ENCODE measurements around the gene SND1.

DNA sequence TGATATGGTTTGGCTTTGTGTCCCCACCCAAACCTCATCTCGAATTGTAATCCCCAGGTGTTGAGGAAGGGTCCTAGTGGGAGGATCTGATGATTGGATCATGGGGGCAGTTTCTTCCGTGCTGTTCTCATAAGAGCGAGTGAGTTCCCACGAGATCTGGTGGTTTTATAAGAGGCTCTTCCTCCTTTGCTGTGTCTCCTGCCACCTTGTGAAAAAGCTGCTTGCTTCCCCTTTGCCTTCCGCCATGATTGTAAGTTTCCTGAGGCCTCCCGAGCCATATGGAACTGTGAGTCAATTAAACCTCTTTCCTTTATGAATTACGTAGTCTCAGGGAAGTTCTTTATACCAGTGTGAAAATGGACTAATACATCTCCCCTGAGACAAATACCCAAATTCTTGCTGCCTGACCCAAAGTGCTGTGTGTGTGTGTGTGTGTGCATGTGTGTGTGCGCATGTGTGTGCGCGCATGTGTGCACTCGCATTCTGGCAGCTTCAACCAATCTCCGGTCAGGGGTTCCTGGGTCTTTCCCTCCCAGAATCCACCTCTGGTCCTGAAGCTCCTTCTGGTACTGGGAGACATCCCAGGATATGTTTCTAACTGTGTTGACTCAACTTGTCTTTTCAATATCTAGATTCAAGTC is 477.4 kb downstream of the SND1 start:
- TF ChIP-seq EP300 (IDR thresholded peaks at IDR 0.05) = no peak
- TF ChIP-seq POLR2A (IDR thresholded peaks at IDR 0.05) = no peak
- TF ChIP-seq, protein P1, sequence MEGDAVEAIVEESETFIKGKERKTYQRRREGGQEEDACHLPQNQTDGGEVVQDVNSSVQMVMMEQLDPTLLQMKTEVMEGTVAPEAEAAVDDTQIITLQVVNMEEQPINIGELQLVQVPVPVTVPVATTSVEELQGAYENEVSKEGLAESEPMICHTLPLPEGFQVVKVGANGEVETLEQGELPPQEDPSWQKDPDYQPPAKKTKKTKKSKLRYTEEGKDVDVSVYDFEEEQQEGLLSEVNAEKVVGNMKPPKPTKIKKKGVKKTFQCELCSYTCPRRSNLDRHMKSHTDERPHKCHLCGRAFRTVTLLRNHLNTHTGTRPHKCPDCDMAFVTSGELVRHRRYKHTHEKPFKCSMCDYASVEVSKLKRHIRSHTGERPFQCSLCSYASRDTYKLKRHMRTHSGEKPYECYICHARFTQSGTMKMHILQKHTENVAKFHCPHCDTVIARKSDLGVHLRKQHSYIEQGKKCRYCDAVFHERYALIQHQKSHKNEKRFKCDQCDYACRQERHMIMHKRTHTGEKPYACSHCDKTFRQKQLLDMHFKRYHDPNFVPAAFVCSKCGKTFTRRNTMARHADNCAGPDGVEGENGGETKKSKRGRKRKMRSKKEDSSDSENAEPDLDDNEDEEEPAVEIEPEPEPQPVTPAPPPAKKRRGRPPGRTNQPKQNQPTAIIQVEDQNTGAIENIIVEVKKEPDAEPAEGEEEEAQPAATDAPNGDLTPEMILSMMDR (IDR thresholded peaks at IDR 0.05) = no peak
